ENCODE results near the gene ARPP21. TPM values are rescaled to one million over a fixed set of nuclear protein-coding genes. Genes with fewer than 3 reads are reported as not detected.

Gene ARPP21
- total RNA-seq, 4 donors from 2014 or later = not detected

DNA sequence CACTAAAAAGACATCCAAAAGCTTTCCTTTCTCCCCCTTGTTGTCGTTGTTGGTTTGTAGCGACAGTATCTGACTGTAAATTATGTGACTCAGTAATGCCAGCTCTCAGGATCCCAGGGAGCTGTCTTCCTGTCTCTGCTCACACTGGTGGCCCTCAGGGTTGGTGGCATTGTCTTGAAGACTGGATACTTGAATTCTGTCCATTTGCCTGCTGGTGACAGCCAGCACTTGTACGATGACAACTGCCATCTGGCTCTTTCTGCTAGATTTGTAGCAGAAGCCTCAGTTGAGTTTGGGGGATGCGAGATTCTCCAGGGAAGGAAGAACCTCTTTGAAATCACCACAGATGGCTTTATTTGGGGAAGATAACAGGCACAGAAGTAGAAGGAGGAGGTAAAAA lies 120.8 kb downstream of the ARPP21 start:
- TF ChIP-seq CTCF (IDR thresholded peaks at IDR 0.05; ENCODE audit: low read depth) = no peak

DNA sequence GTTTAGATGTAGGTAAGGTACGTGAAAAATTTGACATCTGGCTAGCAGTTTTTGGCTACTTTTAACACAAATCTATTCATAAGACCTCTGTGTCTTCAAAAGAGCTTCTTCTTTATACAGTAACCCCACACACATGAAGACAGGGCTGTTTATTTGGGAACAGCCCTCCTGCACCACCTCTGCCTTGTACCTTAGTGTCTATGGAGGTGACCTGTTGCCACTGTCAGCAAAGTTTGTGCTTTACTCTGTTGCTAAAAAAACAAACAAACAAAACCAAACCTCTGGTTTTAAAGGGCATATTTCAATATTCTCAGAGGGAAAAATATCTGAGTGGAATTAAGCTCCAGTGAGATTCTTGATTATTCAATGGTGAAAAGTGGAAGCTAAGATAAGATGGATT lies 122.0 kb downstream of the ARPP21 start:
- no peak for TF ChIP-seq CTCF (IDR thresholded peaks at IDR 0.05; ENCODE audit: low read depth)

DNA sequence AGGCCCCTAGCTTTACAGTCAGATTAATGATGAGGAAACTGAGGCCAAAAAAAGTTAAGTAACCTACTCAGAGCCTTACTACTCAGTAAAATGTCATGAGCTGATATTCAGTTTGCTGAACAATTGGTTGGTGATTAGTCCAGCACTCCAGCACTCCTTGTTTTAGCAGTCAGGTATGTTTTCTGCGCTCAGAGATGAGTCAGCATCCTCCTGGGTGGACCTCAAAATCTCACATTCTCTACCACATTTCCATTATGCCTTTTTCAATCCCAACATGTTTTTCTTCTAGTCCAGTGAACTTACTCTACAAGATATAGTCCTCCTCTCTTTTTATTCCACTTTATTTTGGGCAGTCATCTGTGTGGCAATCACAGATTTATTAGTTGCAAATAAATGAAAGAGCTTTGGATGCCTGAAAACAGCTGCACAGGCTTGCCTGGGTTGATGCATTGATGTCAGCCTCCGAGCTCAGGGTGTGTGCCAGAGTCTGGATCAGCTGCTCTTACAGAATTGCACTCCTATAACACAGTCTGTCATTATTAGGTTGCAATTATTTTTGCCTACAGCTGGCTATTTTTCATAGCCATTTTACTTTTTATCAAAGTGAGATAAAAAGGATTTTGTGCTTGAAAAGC lies 133.2 kb downstream of the ARPP21 start:
- no peak for TF ChIP-seq CTCF (IDR thresholded peaks at IDR 0.05; ENCODE audit: low read depth)

DNA sequence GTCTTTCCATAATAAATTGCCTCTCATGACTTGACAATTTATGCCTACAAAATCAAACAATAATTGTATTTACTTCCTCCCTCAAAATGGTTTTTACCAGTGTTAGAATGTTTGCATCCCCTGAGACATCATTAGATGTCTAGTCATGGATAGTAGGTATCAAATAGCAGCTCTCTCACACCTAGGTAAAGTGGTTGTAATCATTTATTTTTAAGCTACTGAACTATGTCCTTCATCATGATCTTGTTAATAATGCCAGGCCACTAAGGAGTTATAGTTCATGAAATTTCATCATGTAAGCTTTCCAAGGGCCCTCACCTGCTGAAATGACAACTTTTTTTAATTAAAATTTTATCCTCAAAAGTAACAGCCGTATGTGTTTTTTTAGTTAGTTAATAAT lies 134.1 kb downstream of the ARPP21 start:
- TF ChIP-seq CTCF (IDR thresholded peaks at IDR 0.05; ENCODE audit: low read depth) = no peak

GRCh38 chr3:35776346-35776745 lies 137.0 kb downstream of the ARPP21 start:
- TF ChIP-seq CTCF (IDR thresholded peaks at IDR 0.05; ENCODE audit: low read depth) = no peak

DNA sequence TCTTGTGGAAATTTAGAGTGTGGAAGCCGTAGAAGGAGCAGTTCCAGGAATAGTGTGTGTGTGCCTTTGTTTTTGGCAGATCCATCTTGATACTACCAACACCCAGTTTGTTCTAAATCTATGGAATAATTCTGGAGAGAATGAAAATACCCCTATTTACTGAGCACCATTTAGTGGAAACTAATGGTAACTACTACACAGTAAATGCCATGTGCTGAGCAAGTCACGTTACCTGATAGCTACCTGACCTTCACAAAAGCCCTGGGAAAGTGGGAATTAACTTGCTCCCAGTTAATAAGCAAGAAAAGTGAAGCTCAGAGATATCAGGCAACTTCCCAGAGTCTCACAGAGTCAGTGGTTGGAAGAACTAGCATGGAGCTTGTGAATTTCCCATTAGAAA lies 137.7 kb downstream of the ARPP21 start:
- TF ChIP-seq CTCF (IDR thresholded peaks at IDR 0.05; ENCODE audit: low read depth) = no peak

GRCh38 chr3:35777563-35778554 lies 138.5 kb downstream of the ARPP21 start:
- TF ChIP-seq CTCF (IDR thresholded peaks at IDR 0.05; ENCODE audit: low read depth) = no peak
